Neural progenitor cell (in vitro differentiated cells): Measurements from ENCODE around the gene DRC1.

ENCODE experiments used
- CTCF ChIP-seq: fragments of 200-600 bp; sonication (generic); IDR thresholded peaks from 2 replicates; pipeline ENCODE4 v1.5.1; 2017; ENCODE audit warnings: antibody characterized with exemption, mild to moderate bottlenecking
- EZH2 ChIP-seq: fragments of 200-600 bp; sonication (generic); IDR thresholded peaks from 2 replicates; pipeline ENCODE4 v1.6.1; 2017; ENCODE audit warnings: antibody characterized with exemption, mild to moderate bottlenecking, moderate library complexity
- EZH2phosphoT487 ChIP-seq: fragments of 200-600 bp; sonication (generic); IDR thresholded peaks from 2 replicates; pipeline ENCODE4 v1.6.1; 2017; ENCODE audit warnings: antibody characterized with exemption

- TF ChIP-seq CTCF = no peak
- no peak for TF ChIP-seq EZH2
- TF ChIP-seq EZH2phosphoT487 = no peak
These were observed 65.1 kb downstream of the DRC1 start for GRCh38 chr2:26466662-26467310.
